Measurements from ENCODE around the gene BUB1B. TPM values are rescaled to one million over a fixed set of nuclear protein-coding genes. Genes with fewer than 3 reads are reported as not detected.
A peak's percentile ranks its signal among the peaks of the same experiment; 100 is the strongest.

BUB1B gene
- total and polyA plus RNA-seq, 2 donors: 0.27 to 23.8 TPM

- no peaks in the 10 kb centered on the region for H3K36me3 ChIP-seq (ENCODE audit: insufficient read depth)
- 75% methylated on average over 1 of the region's 1 CpG for WGBS
- H3K4me1 ChIP-seq (ENCODE audit: insufficient read depth): no peaks in the 10 kb centered on the region
- no peak for DNase-seq (ENCODE audit: extremely low spot score)
- no peak overlapping the region for H3K27ac ChIP-seq (ENCODE audit: low read depth)
- H3K4me3 ChIP-seq (ENCODE audit: low read depth, low read length): no peak overlapping the region
These were observed 21.6 kb downstream of the BUB1B start for GRCh38 chr15:40182358-40183029.

GRCh38 chr15:40183636-40184463, 23.0 kb downstream of the BUB1B start:
- Histone ChIP-seq H3K4me1 (ENCODE audit: insufficient read depth) (no peaks in the 10 kb centered on the region), H3K27ac (ENCODE audit: low read depth) (no peak overlapping the region), H3K4me3 (ENCODE audit: low read depth, low read length) (no peak overlapping the region), H3K36me3 (ENCODE audit: insufficient read depth) (no peaks in the 10 kb centered on the region)
- DNase-seq (ENCODE audit: extremely low spot score): no peak
- 83% methylated on average over 9 of the region's 9 CpGs for WGBS

DNA sequence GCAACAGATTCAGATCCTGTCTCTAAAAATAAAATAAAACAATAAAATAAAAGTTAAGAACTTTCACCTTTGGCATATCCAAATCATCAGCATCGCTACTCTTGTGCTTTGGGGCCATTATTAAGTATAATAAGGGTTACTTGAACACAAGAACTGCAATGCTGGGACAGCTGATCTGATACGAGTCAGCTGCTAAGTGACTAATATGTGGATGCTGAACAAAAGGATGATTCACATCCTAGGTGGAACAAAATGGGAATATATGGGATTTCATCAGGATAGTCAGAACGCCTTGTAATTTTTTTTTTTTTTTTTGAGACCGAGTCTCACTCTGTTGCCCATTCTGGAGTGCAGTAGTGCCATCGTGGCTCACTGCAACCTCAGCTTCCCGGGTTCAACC, 29.7 kb downstream of the BUB1B start:
- Histone ChIP-seq H3K36me3 (ENCODE audit: insufficient read depth) (no peaks in the 10 kb centered on the region), H3K27ac (ENCODE audit: low read depth) (no peak overlapping the region), H3K4me3 (ENCODE audit: low read depth, low read length) (no peak overlapping the region), H3K4me1 (ENCODE audit: insufficient read depth) (no peaks in the 10 kb centered on the region)
- WGBS: 92% methylated on average over 6 of the region's 6 CpGs
- DNase-seq (ENCODE audit: extremely low spot score): no peak

GRCh38 chr15:40192942-40193341, 32.1 kb downstream of the BUB1B start:
- no peak overlapping the region for H3K27ac ChIP-seq (ENCODE audit: low read depth)
- no peaks in the 10 kb centered on the region for H3K36me3 ChIP-seq (ENCODE audit: insufficient read depth)
- WGBS: 66% methylated on average over 1 of the region's 1 CpG
- no peaks in the 10 kb centered on the region for H3K4me1 ChIP-seq (ENCODE audit: insufficient read depth)
- no peak overlapping the region for H3K4me3 ChIP-seq (ENCODE audit: low read depth, low read length)
- no peak for DNase-seq (ENCODE audit: extremely low spot score)

DNA sequence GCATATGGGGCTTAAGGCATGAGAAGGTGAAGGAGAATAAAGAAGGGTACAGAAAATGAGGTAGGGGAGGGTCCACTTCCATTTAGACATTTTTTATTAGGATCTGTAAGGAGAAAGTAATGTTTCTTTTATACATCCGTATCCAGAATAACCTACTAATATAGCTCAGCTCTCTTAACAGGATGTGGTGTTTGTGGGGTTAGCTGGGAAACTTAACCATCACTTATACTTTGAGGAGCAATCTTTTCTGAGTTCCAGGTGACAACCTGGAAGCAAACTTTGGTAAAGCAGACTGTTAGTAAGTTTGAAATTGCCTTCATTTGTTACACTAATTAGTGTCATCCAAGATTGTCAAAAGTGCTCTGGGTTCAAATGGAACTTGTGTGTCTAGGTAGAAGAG, 36.6 kb downstream of the BUB1B start:
- no peak overlapping the region for H3K4me3 ChIP-seq (ENCODE audit: low read depth, low read length)
- H3K27ac ChIP-seq (ENCODE audit: low read depth): no peak overlapping the region
- WGBS: 90% methylated on average over 1 of the region's 1 CpG
- no peak for DNase-seq (ENCODE audit: extremely low spot score)
- H3K4me1 ChIP-seq (ENCODE audit: insufficient read depth): no peaks in the 10 kb centered on the region
- H3K36me3 ChIP-seq (ENCODE audit: insufficient read depth): no peaks in the 10 kb centered on the region

DNA sequence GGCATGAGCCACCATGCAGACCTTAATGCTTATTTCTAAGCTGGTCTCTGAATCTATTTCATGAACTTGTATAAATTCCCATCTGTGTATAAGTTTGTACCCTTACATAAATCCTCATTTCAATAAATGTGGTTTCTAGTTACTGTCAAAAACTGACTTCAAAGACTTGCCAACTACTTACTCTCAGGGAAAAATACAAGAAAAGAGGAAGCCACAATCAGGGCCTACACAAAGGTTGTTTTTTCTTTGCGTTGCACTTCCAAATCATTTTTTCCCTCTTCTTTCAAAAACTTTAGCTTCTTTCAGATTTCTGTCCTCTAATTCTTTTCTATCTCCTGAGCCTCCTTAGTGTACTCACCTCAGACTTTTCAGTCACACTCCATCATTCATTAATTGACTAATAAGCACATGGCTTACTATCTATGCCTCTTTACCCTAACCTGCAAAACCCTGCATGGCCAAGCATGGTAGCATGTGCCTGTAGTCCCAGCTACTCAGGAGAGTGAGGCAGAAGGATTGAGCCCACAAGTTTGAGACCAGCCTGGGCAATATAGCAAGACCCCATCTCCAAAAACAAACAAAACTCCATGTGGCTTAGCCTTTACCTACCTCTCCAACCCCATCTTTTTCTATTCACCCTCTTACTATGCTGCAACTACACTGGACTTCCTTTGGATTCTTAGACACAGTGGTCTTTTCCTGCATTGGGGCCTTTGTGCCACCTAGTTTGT, 37.7 kb downstream of the BUB1B start:
- Histone ChIP-seq H3K4me3 (ENCODE audit: low read depth, low read length) (no peak overlapping the region), H3K36me3 (ENCODE audit: insufficient read depth) (no peaks in the 10 kb centered on the region), H3K4me1 (ENCODE audit: insufficient read depth) (no peaks in the 10 kb centered on the region), H3K27ac (ENCODE audit: low read depth) (no peak overlapping the region)
- 92% methylated on average over 1 of the region's 1 CpG for WGBS
- no peak for DNase-seq (ENCODE audit: extremely low spot score)

DNA sequence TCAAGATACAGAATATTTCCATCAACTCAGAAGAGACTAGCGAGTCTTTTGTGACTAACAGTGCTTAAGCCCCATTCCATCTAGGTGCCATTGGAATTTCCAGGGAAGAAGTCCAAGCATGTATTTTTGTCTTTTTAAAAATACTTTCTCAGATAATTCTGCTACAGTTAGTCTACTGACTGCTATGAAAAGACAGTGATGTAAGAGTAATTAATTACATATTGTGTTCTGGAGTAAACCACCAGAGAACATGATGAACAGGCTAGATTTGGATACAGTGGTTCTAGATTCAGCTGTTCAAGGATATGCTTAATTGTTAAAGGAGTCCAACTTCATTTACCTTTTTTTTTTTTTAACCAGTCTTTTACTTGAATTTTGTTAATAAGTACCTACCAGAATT, 43.2 kb downstream of the BUB1B start:
- WGBS: 92% methylated on average over 1 of the region's 1 CpG
- Histone ChIP-seq H3K4me1 (ENCODE audit: insufficient read depth) (no peaks in the 10 kb centered on the region), H3K27ac (ENCODE audit: low read depth) (no peak overlapping the region), H3K4me3 (ENCODE audit: low read depth, low read length) (no peak overlapping the region), H3K36me3 (ENCODE audit: insufficient read depth) (no peaks in the 10 kb centered on the region)
- DNase-seq (ENCODE audit: extremely low spot score): no peak

DNA sequence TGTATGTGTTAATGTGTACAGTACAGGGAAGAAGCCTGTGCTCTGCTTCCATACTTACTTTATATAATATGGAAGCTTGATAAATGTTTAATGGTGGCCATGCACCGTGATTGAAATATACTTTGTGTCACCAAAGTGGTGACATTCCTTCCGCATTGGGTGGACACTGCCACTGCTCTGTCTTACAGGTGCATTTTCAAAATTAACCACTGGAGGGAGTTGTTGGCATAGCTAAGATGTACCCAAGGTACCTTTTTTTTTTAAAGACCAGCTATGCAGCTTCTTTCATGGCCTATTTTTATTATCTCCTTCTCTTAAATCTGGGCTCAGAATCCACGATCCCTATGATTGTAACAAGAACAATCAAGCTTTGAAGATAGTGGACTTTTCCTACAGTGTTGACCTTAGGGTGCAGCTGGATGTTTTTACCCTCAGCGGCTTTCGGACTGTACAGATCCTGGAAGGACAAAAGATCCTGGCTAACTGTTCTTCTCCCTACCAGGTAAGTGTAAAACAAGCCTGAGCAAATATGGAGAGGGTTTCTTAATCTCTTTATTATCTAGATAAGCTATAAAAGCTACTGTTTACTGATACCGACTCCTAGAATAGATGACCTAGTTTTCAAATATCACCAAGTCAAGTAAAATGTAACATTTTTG, 56.4 kb downstream of the BUB1B start:
- Histone ChIP-seq H3K27ac (ENCODE audit: low read depth) (no peak overlapping the region), H3K36me3 (ENCODE audit: insufficient read depth) (no peaks in the 10 kb centered on the region), H3K4me3 (ENCODE audit: low read depth, low read length) (no peak overlapping the region), H3K4me1 (ENCODE audit: insufficient read depth) (no peaks in the 10 kb centered on the region)
- 44% methylated on average over 6 of the region's 6 CpGs for WGBS
- peak; percentile 59 for DNase-seq (ENCODE audit: extremely low spot score)

- no peak for DNase-seq (ENCODE audit: extremely low spot score)
- Histone ChIP-seq H3K4me3 (ENCODE audit: low read depth, low read length) (no peak overlapping the region), H3K36me3 (ENCODE audit: insufficient read depth) (no peaks in the 10 kb centered on the region), H3K4me1 (ENCODE audit: insufficient read depth) (no peaks in the 10 kb centered on the region), H3K27ac (ENCODE audit: low read depth) (no peak overlapping the region)
- WGBS: 89% methylated on average over 1 of the region's 1 CpG
These were observed 58.9 kb downstream of the BUB1B start for GRCh38 chr15:40219801-40220200.

- H3K4me3 ChIP-seq (ENCODE audit: low read depth, low read length): no peak overlapping the region
- 93% methylated on average over 6 of the region's 6 CpGs for WGBS
- H3K27ac ChIP-seq (ENCODE audit: low read depth): no peak overlapping the region
- H3K4me1 ChIP-seq (ENCODE audit: insufficient read depth): no peaks in the 10 kb centered on the region
- no peaks in the 10 kb centered on the region for H3K36me3 ChIP-seq (ENCODE audit: insufficient read depth)
- no peak for DNase-seq (ENCODE audit: extremely low spot score)
These were observed 61.3 kb downstream of the BUB1B start for GRCh38 chr15:40222131-40222530.

GRCh38 chr15:40226736-40227135, 65.9 kb downstream of the BUB1B start:
- no peak for DNase-seq (ENCODE audit: extremely low spot score)
- Histone ChIP-seq H3K4me1 (ENCODE audit: insufficient read depth) (no peaks in the 10 kb centered on the region), H3K36me3 (ENCODE audit: insufficient read depth) (no peaks in the 10 kb centered on the region), H3K4me3 (ENCODE audit: low read depth, low read length) (no peak overlapping the region), H3K27ac (ENCODE audit: low read depth) (no peak overlapping the region)

DNA sequence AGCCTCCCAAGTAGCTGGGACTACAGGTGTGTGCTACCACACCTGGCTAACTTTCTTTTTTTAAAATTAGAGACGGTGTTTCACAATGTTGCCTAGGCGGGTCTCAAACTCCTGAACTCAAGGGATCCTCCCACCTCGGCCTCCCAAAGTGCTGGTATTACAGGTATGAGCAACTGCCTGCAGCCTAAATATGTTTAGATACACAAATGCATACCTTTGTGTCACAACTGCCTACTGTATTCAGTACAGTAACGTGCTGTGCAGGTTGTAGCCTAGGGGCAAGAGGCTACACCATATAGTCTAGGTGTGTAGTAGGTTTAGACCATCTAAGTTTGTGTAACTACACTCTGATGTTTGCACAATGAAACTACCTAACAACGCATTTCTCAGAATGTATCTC, 68.4 kb downstream of the BUB1B start:
- H3K4me3 ChIP-seq (ENCODE audit: low read depth, low read length): no peak overlapping the region

DNA sequence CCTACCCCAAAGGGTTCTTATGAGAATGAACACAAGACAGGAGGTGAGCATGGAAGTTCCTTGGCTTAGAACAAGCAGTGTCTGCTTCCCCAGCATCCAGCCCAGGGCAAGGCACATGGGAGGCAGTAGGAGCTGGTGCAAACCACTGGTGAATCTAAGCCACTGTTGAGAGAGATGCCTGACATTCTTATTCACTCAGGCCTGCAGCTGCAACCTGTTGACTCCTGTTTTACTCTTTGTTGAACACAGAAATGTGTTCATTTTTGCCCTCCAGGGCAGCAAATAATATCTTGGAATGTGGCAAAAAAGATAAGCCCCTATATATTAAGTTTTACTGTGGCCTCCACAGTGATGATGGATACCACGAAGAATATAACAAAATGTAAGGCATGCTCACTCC, 69.1 kb downstream of the BUB1B start:
- WGBS: 88% methylated on average over 1 of the region's 1 CpG
- Histone ChIP-seq H3K27ac (ENCODE audit: low read depth) (no peak overlapping the region), H3K4me1 (ENCODE audit: insufficient read depth) (no peaks in the 10 kb centered on the region), H3K36me3 (ENCODE audit: insufficient read depth) (no peaks in the 10 kb centered on the region), H3K4me3 (ENCODE audit: low read depth, low read length) (no peak overlapping the region)
- no peak for DNase-seq (ENCODE audit: extremely low spot score)

More for the DNA sequence above, 68.4 kb downstream of the BUB1B start:
- H3K36me3 ChIP-seq (ENCODE audit: insufficient read depth): no peaks in the 10 kb centered on the region
- WGBS: 96% methylated on average over 5 of the region's 5 CpGs
- H3K27ac ChIP-seq (ENCODE audit: low read depth): no peak overlapping the region
- no peaks in the 10 kb centered on the region for H3K4me1 ChIP-seq (ENCODE audit: insufficient read depth)
- DNase-seq (ENCODE audit: extremely low spot score): no peak
